ENCODE measurements around the gene DMRT2.
A peak's percentile ranks its signal among the peaks of the same experiment; 100 is the strongest.

DMRT2 gene

DNA sequence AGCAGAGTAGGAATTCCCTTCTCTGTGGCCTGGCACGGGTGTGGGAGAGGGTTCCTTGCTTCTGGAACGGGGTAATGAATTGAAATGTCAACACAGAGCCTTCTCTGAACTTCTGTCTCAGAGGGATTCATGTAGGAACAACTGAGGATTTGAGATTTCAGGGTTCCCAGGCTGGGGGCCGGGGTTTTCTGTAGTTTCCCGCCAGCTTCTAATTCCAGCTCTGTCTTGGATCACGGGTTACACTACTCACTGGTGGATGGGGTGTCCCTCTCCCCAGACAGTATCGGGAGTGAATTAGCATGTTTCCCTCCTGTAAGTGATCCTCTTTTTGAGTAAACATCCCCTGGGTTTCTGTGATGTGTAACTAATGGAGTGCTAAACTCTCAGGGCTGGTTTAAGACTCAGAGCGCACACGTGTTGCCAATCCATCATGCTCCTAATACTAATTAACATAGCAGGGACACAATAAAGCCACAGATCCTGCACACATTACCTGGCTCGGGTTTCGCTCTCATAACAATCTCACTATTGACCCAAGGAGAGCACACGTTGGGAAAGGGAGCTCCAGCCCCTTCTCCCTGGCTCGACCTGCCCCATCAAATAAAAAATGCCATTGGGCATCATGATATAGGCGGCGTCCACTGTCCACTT is 18.1 kb upstream of the DMRT2 start:
- Histone ChIP-seq H3K79me2 (ENCODE audit: insufficient read depth, low read length) (no peaks in the 10 kb centered on the region), H3K9ac (ENCODE audit: low read depth, low read length, poor library complexity, severe bottlenecking) (no peak overlapping the region), H3K4me1 (ENCODE audit: insufficient read depth, low read length, poor library complexity, severe bottlenecking) (peaks cover 4% of the 10 kb centered on the region), H3K27me3 (ENCODE audit: insufficient read depth, low read length, poor library complexity, severe bottlenecking) (no peaks in the 10 kb centered on the region), H3K4me3 (ENCODE audit: low read length, poor library complexity, severe bottlenecking) (no peak overlapping the region), H2AFZ (ENCODE audit: low read length) (no peak overlapping the region), H3K36me3 (ENCODE audit: insufficient read depth, low read length) (no peaks in the 10 kb centered on the region), H3K9me3 (ENCODE audit: insufficient read depth, low read depth, low read length) (no peaks in the 10 kb centered on the region), H4K20me1 (ENCODE audit: insufficient read depth, low read length, poor library complexity, severe bottlenecking) (no peaks in the 10 kb centered on the region), H3F3A (ENCODE audit: low read depth) (no peaks in the 10 kb centered on the region), H3K9me2 (replicated peaks; ENCODE audit: low read depth, low read length) (no peaks in the 10 kb centered on the region), H3K4me2 (ENCODE audit: low read depth, low read length, poor library complexity, severe bottlenecking) (no peak overlapping the region)
- TF ChIP-seq, protein P1, sequence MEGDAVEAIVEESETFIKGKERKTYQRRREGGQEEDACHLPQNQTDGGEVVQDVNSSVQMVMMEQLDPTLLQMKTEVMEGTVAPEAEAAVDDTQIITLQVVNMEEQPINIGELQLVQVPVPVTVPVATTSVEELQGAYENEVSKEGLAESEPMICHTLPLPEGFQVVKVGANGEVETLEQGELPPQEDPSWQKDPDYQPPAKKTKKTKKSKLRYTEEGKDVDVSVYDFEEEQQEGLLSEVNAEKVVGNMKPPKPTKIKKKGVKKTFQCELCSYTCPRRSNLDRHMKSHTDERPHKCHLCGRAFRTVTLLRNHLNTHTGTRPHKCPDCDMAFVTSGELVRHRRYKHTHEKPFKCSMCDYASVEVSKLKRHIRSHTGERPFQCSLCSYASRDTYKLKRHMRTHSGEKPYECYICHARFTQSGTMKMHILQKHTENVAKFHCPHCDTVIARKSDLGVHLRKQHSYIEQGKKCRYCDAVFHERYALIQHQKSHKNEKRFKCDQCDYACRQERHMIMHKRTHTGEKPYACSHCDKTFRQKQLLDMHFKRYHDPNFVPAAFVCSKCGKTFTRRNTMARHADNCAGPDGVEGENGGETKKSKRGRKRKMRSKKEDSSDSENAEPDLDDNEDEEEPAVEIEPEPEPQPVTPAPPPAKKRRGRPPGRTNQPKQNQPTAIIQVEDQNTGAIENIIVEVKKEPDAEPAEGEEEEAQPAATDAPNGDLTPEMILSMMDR (conservative IDR thresholded peaks at IDR 0.05; ENCODE audit: low read length) = no peak
- TF ChIP-seq EZH2phosphoT487 (IDR thresholded peaks at IDR 0.05; ENCODE audit: borderline replicate concordance) = no peak

DNA sequence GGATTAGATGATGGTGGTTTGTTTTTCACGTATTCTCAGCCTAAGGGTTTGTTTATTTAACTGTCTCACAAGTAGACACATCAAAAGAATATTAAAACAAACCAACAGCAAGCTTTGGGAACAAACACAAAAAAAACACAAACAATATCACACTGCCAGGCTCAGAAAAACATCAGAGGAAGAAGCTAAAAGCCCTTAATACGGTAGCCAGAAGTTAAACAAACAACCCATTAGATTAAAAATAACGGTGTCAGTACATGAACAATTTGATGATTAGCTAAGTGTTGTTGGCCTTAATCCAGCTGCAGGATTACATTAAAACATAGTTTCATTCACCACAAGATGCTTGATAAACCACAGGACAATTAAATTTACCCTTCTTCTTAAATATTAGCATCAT is 15.9 kb upstream of the DMRT2 start:
- Histone ChIP-seq H4K20me1 (ENCODE audit: insufficient read depth, low read length, poor library complexity, severe bottlenecking) (no peaks in the 10 kb centered on the region), H3K9me3 (ENCODE audit: insufficient read depth, low read depth, low read length) (no peaks in the 10 kb centered on the region), H3K9me2 (replicated peaks; ENCODE audit: low read depth, low read length) (no peaks in the 10 kb centered on the region), H3K79me2 (ENCODE audit: insufficient read depth, low read length) (no peaks in the 10 kb centered on the region), H3K4me1 (ENCODE audit: insufficient read depth, low read length, poor library complexity, severe bottlenecking) (peaks cover 4% of the 10 kb centered on the region), H3K36me3 (ENCODE audit: insufficient read depth, low read length) (no peaks in the 10 kb centered on the region), H3F3A (ENCODE audit: low read depth) (no peaks in the 10 kb centered on the region), H3K4me3 (ENCODE audit: low read length, poor library complexity, severe bottlenecking) (no peak overlapping the region), H3K27me3 (ENCODE audit: insufficient read depth, low read length, poor library complexity, severe bottlenecking) (no peaks in the 10 kb centered on the region), H3K4me2 (ENCODE audit: low read depth, low read length, poor library complexity, severe bottlenecking) (no peak overlapping the region), H2AFZ (ENCODE audit: low read length) (no peak overlapping the region), H3K9ac (ENCODE audit: low read depth, low read length, poor library complexity, severe bottlenecking) (no peak overlapping the region)
- no peak for TF ChIP-seq EZH2phosphoT487 (IDR thresholded peaks at IDR 0.05; ENCODE audit: borderline replicate concordance)
- TF ChIP-seq, protein P1 (conservative IDR thresholded peaks at IDR 0.05; ENCODE audit: low read length) = no peak

DNA sequence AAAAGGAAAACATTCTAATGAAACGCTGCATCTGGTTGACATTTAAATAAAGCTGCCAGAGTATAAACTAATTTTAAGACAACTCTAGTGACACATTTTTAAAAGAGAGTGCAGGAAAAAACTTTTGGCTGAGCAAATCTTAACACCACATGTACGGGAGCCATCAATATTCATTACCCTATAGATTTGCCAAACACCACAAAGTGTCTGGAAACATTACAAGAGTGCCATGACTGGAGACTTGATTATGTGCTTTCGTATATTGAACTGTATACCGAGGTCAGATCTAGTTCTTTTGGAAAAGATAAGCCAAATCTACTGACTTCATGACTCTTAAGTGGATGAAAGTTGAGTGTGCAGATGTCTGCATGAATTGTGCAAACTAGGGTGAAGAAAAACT is 10.6 kb upstream of the DMRT2 start:
- no peaks in the 10 kb centered on the region for H3K27me3 ChIP-seq (ENCODE audit: insufficient read depth, low read length, poor library complexity, severe bottlenecking)
- H3K4me3 ChIP-seq (ENCODE audit: low read length, poor library complexity, severe bottlenecking) = no peak overlapping the region
- no peaks in the 10 kb centered on the region for H3K36me3 ChIP-seq (ENCODE audit: insufficient read depth, low read length)

More for the DNA sequence above, 10.6 kb upstream of the DMRT2 start:
- Histone ChIP-seq H3F3A (ENCODE audit: low read depth) (no peaks in the 10 kb centered on the region), H2AFZ (ENCODE audit: low read length) (0 out of 2 replicates have a peak overlapping the region, but pooled peaks have one; percentile 24), H3K4me2 (ENCODE audit: low read depth, low read length, poor library complexity, severe bottlenecking) (no peak overlapping the region), H3K4me1 (ENCODE audit: insufficient read depth, low read length, poor library complexity, severe bottlenecking) (peaks cover 4% of the 10 kb centered on the region), H3K9ac (ENCODE audit: low read depth, low read length, poor library complexity, severe bottlenecking) (no peak overlapping the region), H4K20me1 (ENCODE audit: insufficient read depth, low read length, poor library complexity, severe bottlenecking) (no peaks in the 10 kb centered on the region), H3K9me3 (ENCODE audit: insufficient read depth, low read depth, low read length) (no peaks in the 10 kb centered on the region), H3K79me2 (ENCODE audit: insufficient read depth, low read length) (no peaks in the 10 kb centered on the region), H3K9me2 (replicated peaks; ENCODE audit: low read depth, low read length) (no peaks in the 10 kb centered on the region)
- no peak for TF ChIP-seq EZH2phosphoT487 (IDR thresholded peaks at IDR 0.05; ENCODE audit: borderline replicate concordance)
- TF ChIP-seq, protein P1 (conservative IDR thresholded peaks at IDR 0.05; ENCODE audit: low read length) = no peak
